ENCODE measurements around the gene CDC34.

CDC34 gene

GRCh38 chr19:572140-572742 is 40.7 kb downstream of the CDC34 start, which contains the start of gene BSG:
Gene BSG, plus strand, starts transcription at chr19:572596. Its CDS starts 39 bp downstream, at chr19:572635.
- peak; percentile 63 to 98 (median 92) for DNase-seq

GRCh38 chr19:572743-573518 is 41.4 kb downstream of the CDC34 start:
- DNase-seq: peak in 8 of 56 donors; percentile 27 to 65 (median 44)

GRCh38 chr19:573519-573825 is 41.9 kb downstream of the CDC34 start:
- DNase-seq: no peak

- peak in 26 of 56 donors; percentile 13 to 76 (median 46) for DNase-seq
Measured at GRCh38 chr19:574658-575526, 43.3 kb downstream of the CDC34 start.

GRCh38 chr19:575527-576506 is 44.3 kb downstream of the CDC34 start:
- DNase-seq: peak in 31 of 56 donors; percentile 21 to 73 (median 48)

- no peak for DNase-seq
Measured at GRCh38 chr19:576768-577438, 45.3 kb downstream of the CDC34 start.

GRCh38 chr19:577439-578392 is 46.2 kb downstream of the CDC34 start:
- DNase-seq: no peak

- no peak for DNase-seq
Measured at GRCh38 chr19:579111-579841, 47.7 kb downstream of the CDC34 start.

- DNase-seq: no peak
Measured at GRCh38 chr19:579842-580155, 48.2 kb downstream of the CDC34 start.

GRCh38 chr19:580274-580835 is 48.8 kb downstream of the CDC34 start:
- DNase-seq: no peak

GRCh38 chr19:581399-582111 is 50.0 kb downstream of the CDC34 start:
- DNase-seq: no peak

GRCh38 chr19:582497-583197 is 51.1 kb downstream of the CDC34 start:
- no peak for DNase-seq

- DNase-seq: no peak
Measured at GRCh38 chr19:583198-583967, 51.8 kb downstream of the CDC34 start.

GRCh38 chr19:583968-584239 is 52.3 kb downstream of the CDC34 start:
- DNase-seq: no peak

- peak in 38 of 56 donors; percentile 12 to 81 (median 42) for DNase-seq
Measured at GRCh38 chr19:584240-585001, 52.9 kb downstream of the CDC34 start.

Measured in amygdala (tissue), 56 donors.